ENCODE data around the gene ANTXR1. TPM values are rescaled to one million over a fixed set of nuclear protein-coding genes. Genes with fewer than 3 reads are reported as not detected.

The ANTXR1 gene
- total RNA-seq, 1 donor from 2014 or later: 69.5 TPM

- Mint-ChIP-seq H3K27ac (no peak overlapping the region), H3K9me3 (no peaks in the 10 kb centered on the region), H3K27me3 (no peaks in the 10 kb centered on the region), H3K4me1 (ENCODE audit: unreplicated experiment) (no peaks in the 10 kb centered on the region), H3K36me3 (peaks cover 13% of the 10 kb centered on the region), H3K4me3 (no peak overlapping the region)
- no peak for TF ChIP-seq CTCF (conservative IDR thresholded peaks at IDR 0.05)
- DNase-seq (ENCODE audit: extremely low spot score, unreplicated experiment): no peak
Measured at GRCh38 chr2:69132960-69133590, 120.1 kb downstream of the ANTXR1 start.

- Mint-ChIP-seq H3K4me1 (ENCODE audit: unreplicated experiment) (no peaks in the 10 kb centered on the region), H3K27me3 (no peaks in the 10 kb centered on the region), H3K4me3 (no peak overlapping the region), H3K27ac (no peak overlapping the region), H3K36me3 (peaks cover 12% of the 10 kb centered on the region), H3K9me3 (no peaks in the 10 kb centered on the region)
- no peak for TF ChIP-seq CTCF (conservative IDR thresholded peaks at IDR 0.05)
- DNase-seq (ENCODE audit: extremely low spot score, unreplicated experiment): no peak
Measured at GRCh38 chr2:69133898-69134297, 120.9 kb downstream of the ANTXR1 start.

- no peak for TF ChIP-seq CTCF (conservative IDR thresholded peaks at IDR 0.05)
- no peak overlapping the region for H3K4me3 Mint-ChIP-seq
- no peak overlapping the region for H3K27ac Mint-ChIP-seq
- no peaks in the 10 kb centered on the region for H3K27me3 Mint-ChIP-seq
- no peak for DNase-seq (ENCODE audit: extremely low spot score, unreplicated experiment)
- H3K4me1 Mint-ChIP-seq (ENCODE audit: unreplicated experiment): no peaks in the 10 kb centered on the region
- no peaks in the 10 kb centered on the region for H3K9me3 Mint-ChIP-seq
- H3K36me3 Mint-ChIP-seq: peaks cover 9% of the 10 kb centered on the region
Measured at GRCh38 chr2:69134306-69134945, 121.4 kb downstream of the ANTXR1 start.

GRCh38 chr2:69138247-69138772 is 125.3 kb downstream of the ANTXR1 start:
- no peak overlapping the region for H3K4me3 Mint-ChIP-seq
- no peak for DNase-seq (ENCODE audit: extremely low spot score, unreplicated experiment)
- H3K4me1 Mint-ChIP-seq (ENCODE audit: unreplicated experiment): peaks cover 4% of the 10 kb centered on the region
- no peak for TF ChIP-seq CTCF (conservative IDR thresholded peaks at IDR 0.05)
- no peak overlapping the region for H3K27ac Mint-ChIP-seq
- peaks cover 13% of the 10 kb centered on the region for H3K36me3 Mint-ChIP-seq
- no peaks in the 10 kb centered on the region for H3K9me3 Mint-ChIP-seq
- no peaks in the 10 kb centered on the region for H3K27me3 Mint-ChIP-seq

- TF ChIP-seq CTCF (conservative IDR thresholded peaks at IDR 0.05): no peak
Measured at GRCh38 chr2:69138793-69139459, 125.9 kb downstream of the ANTXR1 start.

More at GRCh38 chr2:69138793-69139459, 125.9 kb downstream of the ANTXR1 start:
- H3K27me3 Mint-ChIP-seq: no peaks in the 10 kb centered on the region
- no peaks in the 10 kb centered on the region for H3K9me3 Mint-ChIP-seq
- H3K36me3 Mint-ChIP-seq: peaks cover 15% of the 10 kb centered on the region
- H3K4me1 Mint-ChIP-seq (ENCODE audit: unreplicated experiment): peaks cover 8% of the 10 kb centered on the region
- H3K27ac Mint-ChIP-seq: no peak overlapping the region
- H3K4me3 Mint-ChIP-seq: no peak overlapping the region
- no peak for DNase-seq (ENCODE audit: extremely low spot score, unreplicated experiment)

All from type B pancreatic cell (in vitro differentiated cells).